HepG2 (cell line): ENCODE measurements around the gene IL1RAP. TPM values are rescaled to one million over a fixed set of nuclear protein-coding genes. Genes with fewer than 3 reads are reported as not detected.

Experiments used
- NFYC ChIP-seq: IDR thresholded peaks from 2 replicates; pipeline ENCODE4 v1.6.1; 2016; ENCODE audit warnings: missing genetic modification reagents, missing compliant biosample characterization
- PCBP1 ChIP-seq: fragments of 200-400 bp; formaldehyde crosslinking; IDR thresholded peaks from 2 replicates; pipeline ENCODE4 v1.6.1; 2017; ENCODE audit warnings: mild to moderate bottlenecking, low read depth, low read length, borderline replicate concordance
- PHF8 ChIP-seq: sonication (generic); formaldehyde crosslinking; IDR thresholded peaks from 2 replicates; pipeline ENCODE4 v1.5.0; 2020; ENCODE audit warnings: missing genetic modification reagents
- POGZ ChIP-seq: sonication (generic); formaldehyde crosslinking; IDR thresholded peaks from 2 replicates; pipeline ENCODE4 v1.4.0; 2020; ENCODE audit warnings: mild to moderate bottlenecking, missing genetic modification reagents
- REXO4 ChIP-seq: sonication (generic); formaldehyde crosslinking; IDR thresholded peaks from 2 replicates; pipeline ENCODE4 v1.8.0; 2022; ENCODE audit warnings: missing genetic modification reagents, mild to moderate bottlenecking, borderline replicate concordance
- SOX13 ChIP-seq, 3 experiments: fragments of 450-650 bp in 1 of 3; sonication (generic) in 1 of 3; formaldehyde crosslinking in 1 of 3; IDR thresholded peaks in 2 of 3; conservative IDR thresholded peaks in 1 of 3; 2 replicates each; pipeline versions ENCODE4 v1.5.0 to v1.6.1; 2016 to 2020; ENCODE audit warnings: antibody characterized with exemption in 1 of 3, mild to moderate bottlenecking in 1 of 3, missing compliant biosample characterization in 1 of 3, missing genetic modification reagents in 1 of 3, moderate library complexity in 1 of 3
- STAT5B ChIP-seq: sonication (generic); formaldehyde crosslinking; IDR thresholded peaks from 2 replicates; pipeline ENCODE4 v1.4.0; 2020; ENCODE audit warnings: missing genetic modification reagents
- TFDP1 ChIP-seq: IDR thresholded peaks from 2 replicates; pipeline ENCODE4 v1.6.1; 2016; ENCODE audit warnings: missing compliant biosample characterization, missing genetic modification reagents, borderline replicate concordance
- XBP1 ChIP-seq: sonication (generic); formaldehyde crosslinking; IDR thresholded peaks from 2 replicates; pipeline ENCODE4 v1.5.0; 2020; ENCODE audit warnings: missing genetic modification reagents
- ZFP37 ChIP-seq: sonication (generic); formaldehyde crosslinking; IDR thresholded peaks from 2 replicates; pipeline ENCODE4 v1.4.0; 2020; ENCODE audit warnings: missing genetic modification reagents, borderline replicate concordance
- ZNF251 ChIP-seq: sonication (generic); formaldehyde crosslinking; IDR thresholded peaks from 2 replicates; pipeline ENCODE4 v1.9.0; 2021; ENCODE audit warnings: mild to moderate bottlenecking, missing genetic modification reagents
- ZNF329 ChIP-seq: sonication (generic); formaldehyde crosslinking; IDR thresholded peaks from 2 replicates; pipeline ENCODE4 v1.9.0; 2021; ENCODE audit warnings: low read depth, mild to moderate bottlenecking, missing genetic modification reagents
- ZNF557 ChIP-seq: sonication (generic); formaldehyde crosslinking; IDR thresholded peaks from 2 replicates; pipeline ENCODE4 v1.4.0; 2020; ENCODE audit warnings: missing genetic modification reagents
- ZNF607 ChIP-seq: sonication (generic); formaldehyde crosslinking; IDR thresholded peaks from 2 replicates; pipeline ENCODE4 v1.5.1; 2020; ENCODE audit warnings: missing genetic modification reagents, mild to moderate bottlenecking, borderline replicate concordance
- ZNF660 ChIP-seq: sonication (generic); formaldehyde crosslinking; IDR thresholded peaks from 2 replicates; pipeline ENCODE4 v1.5.1; 2020; ENCODE audit warnings: mild to moderate bottlenecking, low read depth, missing genetic modification reagents, borderline replicate concordance
- ZNF740 ChIP-seq: sonication (generic); formaldehyde crosslinking; IDR thresholded peaks from 2 replicates; pipeline ENCODE4 v1.4.0; 2020; ENCODE audit warnings: missing genetic modification reagents
- ZSCAN5A ChIP-seq: sonication (generic); formaldehyde crosslinking; IDR thresholded peaks from 2 replicates; pipeline ENCODE4 v1.8.0; 2022; ENCODE audit warnings: mild to moderate bottlenecking, missing genetic modification reagents, borderline replicate concordance
- polyA plus RNA-seq, 8 experiments: library from polyadenylated mRNA; depleted of rRNA in 3 of 8; stranded (reverse) in 7 of 8; unstranded in 1 of 8; fragments of >200 nt; fragmentation: Illumina TruSeq in 4 of 8; extraction: Trizol in 4 of 8; gene quantifications; 2 replicates each; pipeline versions ENCODE4 v1.2.1 to v1.2.3, GENCODE V29; 2011 to 2016; ENCODE audit warnings: low read depth in 4 of 8, missing spikeins in 1 of 8, mixed read lengths in 1 of 8; ENCODE audit not compliant: insufficient read depth in 1 of 8
- total RNA-seq, 5 experiments: library from RNA; depleted of rRNA; stranded (reverse); fragments of >200 nt; fragmentation: Illumina TruSeq; extraction: Trizol; gene quantifications; 2 replicates each; pipeline ENCODE4 v1.2.3, GENCODE V29; 2016; ENCODE audit warnings: low read depth in 1 of 5
- TF ChIP-seq, protein P1 (sequence below): sonication (generic); formaldehyde crosslinking; IDR thresholded peaks from 2 replicates; pipeline ENCODE4 v1.8.0; 2022; ENCODE audit warnings: mild to moderate bottlenecking, missing genetic modification reagents, moderate library complexity
- TF ChIP-seq, protein P2 (sequence below): sonication (generic); formaldehyde crosslinking; IDR thresholded peaks from 2 replicates; pipeline ENCODE4 v1.4.0; 2020; ENCODE audit warnings: missing genetic modification reagents
- TF ChIP-seq, protein P3 (sequence below): sonication (generic); formaldehyde crosslinking; IDR thresholded peaks from 2 replicates; pipeline ENCODE4 v1.9.0; 2022; ENCODE audit warnings: low read depth, missing genetic modification reagents

The IL1RAP gene
- total and polyA plus RNA-seq, 2 of the 13 experiments (the other 11 are each of a cell fraction or from before 2014, with no cell fraction given): 18.3 to 54.9 TPM

DNA sequence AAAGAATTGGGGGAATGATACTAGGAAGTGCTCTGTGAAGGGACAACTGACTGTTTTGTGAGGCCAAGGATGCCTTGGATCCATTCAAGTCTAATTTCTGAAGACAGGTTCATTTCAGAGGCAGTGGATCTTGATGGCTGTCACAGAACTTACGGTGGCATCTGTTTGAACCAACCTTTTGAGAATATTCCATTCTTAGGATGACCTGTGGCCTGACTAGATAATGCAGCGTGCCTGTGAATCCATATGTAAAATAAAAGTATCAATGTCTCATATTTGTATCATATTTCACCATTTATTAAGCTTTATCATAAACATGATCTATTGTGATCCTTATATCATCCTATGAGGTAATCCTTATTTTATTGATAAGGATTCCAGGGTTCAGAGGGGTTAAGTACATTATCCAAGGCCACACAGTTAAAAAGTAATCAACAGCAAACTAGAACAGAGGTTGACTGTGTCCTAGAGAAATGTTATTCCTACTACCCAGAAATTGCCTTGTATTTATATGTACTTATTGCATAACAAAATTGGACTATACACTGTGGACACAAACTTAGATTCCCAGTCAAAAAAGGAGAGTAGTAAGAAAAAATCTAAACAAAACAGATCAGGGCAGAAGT lies 34.3 kb downstream of the IL1RAP start (continued):
- TF ChIP-seq, protein P1, sequence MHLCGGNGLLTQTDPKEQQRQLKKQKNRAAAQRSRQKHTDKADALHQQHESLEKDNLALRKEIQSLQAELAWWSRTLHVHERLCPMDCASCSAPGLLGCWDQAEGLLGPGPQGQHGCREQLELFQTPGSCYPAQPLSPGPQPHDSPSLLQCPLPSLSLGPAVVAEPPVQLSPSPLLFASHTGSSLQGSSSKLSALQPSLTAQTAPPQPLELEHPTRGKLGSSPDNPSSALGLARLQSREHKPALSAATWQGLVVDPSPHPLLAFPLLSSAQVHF (CRISPR knock-in tag): no peak
- TF ChIP-seq SOX13 (IDR thresholded peaks at IDR 0.05): peak; percentile 52; the same call in 1 of the 2 replicates
- peak in 1 of 2 experiments; percentile 91; a peak in 2 of 4 replicates for TF ChIP-seq SOX13 (CRISPR knock-in tag; conservative IDR thresholded peaks at IDR 0.05 in 1 of 2, IDR thresholded peaks at IDR 0.05 in 1 of 2)
- TF ChIP-seq XBP1: no peak
- TF ChIP-seq ZSCAN5A: no peak
- no peak for TF ChIP-seq ZNF557 (CRISPR knock-in tag)
- no peak for TF ChIP-seq ZFP37 (CRISPR knock-in tag)
- TF ChIP-seq ZNF329 (CRISPR knock-in tag): no peak
- TF ChIP-seq PHF8 (CRISPR knock-in tag): no peak
- TF ChIP-seq ZNF251 (CRISPR knock-in tag): no peak
- no peak; the same call in 1 of the 2 replicates for TF ChIP-seq NFYC (CRISPR knock-in tag)
- no peak for TF ChIP-seq ZNF607 (CRISPR knock-in tag)
- peak; percentile 77 for TF ChIP-seq POGZ (CRISPR knock-in tag)
- TF ChIP-seq PCBP1: no peak
- no peak for TF ChIP-seq TFDP1
- TF ChIP-seq, protein P2, sequence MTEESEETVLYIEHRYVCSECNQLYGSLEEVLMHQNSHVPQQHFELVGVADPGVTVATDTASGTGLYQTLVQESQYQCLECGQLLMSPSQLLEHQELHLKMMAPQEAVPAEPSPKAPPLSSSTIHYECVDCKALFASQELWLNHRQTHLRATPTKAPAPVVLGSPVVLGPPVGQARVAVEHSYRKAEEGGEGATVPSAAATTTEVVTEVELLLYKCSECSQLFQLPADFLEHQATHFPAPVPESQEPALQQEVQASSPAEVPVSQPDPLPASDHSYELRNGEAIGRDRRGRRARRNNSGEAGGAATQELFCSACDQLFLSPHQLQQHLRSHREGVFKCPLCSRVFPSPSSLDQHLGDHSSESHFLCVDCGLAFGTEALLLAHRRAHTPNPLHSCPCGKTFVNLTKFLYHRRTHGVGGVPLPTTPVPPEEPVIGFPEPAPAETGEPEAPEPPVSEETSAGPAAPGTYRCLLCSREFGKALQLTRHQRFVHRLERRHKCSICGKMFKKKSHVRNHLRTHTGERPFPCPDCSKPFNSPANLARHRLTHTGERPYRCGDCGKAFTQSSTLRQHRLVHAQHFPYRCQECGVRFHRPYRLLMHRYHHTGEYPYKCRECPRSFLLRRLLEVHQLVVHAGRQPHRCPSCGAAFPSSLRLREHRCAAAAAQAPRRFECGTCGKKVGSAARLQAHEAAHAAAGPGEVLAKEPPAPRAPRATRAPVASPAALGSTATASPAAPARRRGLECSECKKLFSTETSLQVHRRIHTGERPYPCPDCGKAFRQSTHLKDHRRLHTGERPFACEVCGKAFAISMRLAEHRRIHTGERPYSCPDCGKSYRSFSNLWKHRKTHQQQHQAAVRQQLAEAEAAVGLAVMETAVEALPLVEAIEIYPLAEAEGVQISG (CRISPR knock-in tag): no peak
- no peak for TF ChIP-seq STAT5B (CRISPR knock-in tag)
- no peak for TF ChIP-seq ZNF740 (CRISPR knock-in tag)
- TF ChIP-seq ZNF660: no peak
- TF ChIP-seq, protein P3, sequence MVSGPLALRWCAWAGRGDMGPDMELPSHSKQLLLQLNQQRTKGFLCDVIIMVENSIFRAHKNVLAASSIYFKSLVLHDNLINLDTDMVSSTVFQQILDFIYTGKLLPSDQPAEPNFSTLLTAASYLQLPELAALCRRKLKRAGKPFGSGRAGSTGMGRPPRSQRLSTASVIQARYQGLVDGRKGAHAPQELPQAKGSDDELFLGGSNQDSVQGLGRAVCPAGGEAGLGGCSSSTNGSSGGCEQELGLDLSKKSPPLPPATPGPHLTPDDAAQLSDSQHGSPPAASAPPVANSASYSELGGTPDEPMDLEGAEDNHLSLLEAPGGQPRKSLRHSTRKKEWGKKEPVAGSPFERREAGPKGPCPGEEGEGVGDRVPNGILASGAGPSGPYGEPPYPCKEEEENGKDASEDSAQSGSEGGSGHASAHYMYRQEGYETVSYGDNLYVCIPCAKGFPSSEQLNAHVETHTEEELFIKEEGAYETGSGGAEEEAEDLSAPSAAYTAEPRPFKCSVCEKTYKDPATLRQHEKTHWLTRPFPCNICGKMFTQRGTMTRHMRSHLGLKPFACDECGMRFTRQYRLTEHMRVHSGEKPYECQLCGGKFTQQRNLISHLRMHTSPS: no peak
- TF ChIP-seq REXO4: no peak
